ENCODE data around the gene CLK2. TPM values are rescaled to one million over a fixed set of nuclear protein-coding genes. Genes with fewer than 3 reads are reported as not detected.

Gene CLK2
- total and polyA plus RNA-seq, 2 of the 13 experiments (the other 11 are each of a cell fraction or from before 2014, with no cell fraction given), result 20.1 to 73.5 TPM

- TF ChIP-seq KDM5B (CRISPR knock-in tag; IDR thresholded peaks at IDR 0.05; ENCODE audit: borderline replicate concordance) (peak; percentile 34; the same call in 1 of the 2 replicates), ZKSCAN5 (CRISPR knock-in tag; IDR thresholded peaks at IDR 0.05) (no peak), HOXA3 (CRISPR knock-in tag; IDR thresholded peaks at IDR 0.05) (peak; percentile 34; the same call in 1 of the 2 replicates)
These were observed 12.3 kb upstream of the CLK2 start (continued) for GRCh38 chr1:155285631-155286044.

DNA sequence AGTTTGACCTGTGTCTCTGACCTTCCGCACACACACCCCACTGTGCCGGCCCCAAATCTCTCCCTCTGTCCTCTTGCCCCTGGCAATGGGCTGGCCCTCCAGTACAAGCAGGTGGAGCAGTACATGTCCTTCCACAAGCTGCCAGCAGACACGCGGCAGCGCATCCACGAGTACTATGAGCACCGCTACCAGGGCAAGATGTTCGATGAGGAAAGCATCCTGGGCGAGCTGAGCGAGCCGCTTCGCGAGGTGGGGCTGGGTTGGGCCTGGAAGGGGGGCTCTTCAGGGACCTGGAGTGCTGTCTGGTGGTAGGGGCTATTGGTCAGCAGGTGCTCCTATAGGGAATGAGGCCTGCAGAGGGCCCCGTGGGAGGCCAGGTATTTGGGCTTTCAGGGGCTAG lies 11.8 kb upstream of the CLK2 start:
- 88% methylated on average over 14 of the region's 14 CpGs for WGBS (ENCODE audit: low lambda C conversion rate)
- TF ChIP-seq ZNF772 (CRISPR knock-in tag; IDR thresholded peaks at IDR 0.05) (no peak), ZBTB33 (CRISPR knock-in tag; IDR thresholded peaks at IDR 0.05) (peak; percentile 86), CHCHD3 (CRISPR knock-in tag; IDR thresholded peaks at IDR 0.05) (no peak)
- TF ChIP-seq, protein P1, sequence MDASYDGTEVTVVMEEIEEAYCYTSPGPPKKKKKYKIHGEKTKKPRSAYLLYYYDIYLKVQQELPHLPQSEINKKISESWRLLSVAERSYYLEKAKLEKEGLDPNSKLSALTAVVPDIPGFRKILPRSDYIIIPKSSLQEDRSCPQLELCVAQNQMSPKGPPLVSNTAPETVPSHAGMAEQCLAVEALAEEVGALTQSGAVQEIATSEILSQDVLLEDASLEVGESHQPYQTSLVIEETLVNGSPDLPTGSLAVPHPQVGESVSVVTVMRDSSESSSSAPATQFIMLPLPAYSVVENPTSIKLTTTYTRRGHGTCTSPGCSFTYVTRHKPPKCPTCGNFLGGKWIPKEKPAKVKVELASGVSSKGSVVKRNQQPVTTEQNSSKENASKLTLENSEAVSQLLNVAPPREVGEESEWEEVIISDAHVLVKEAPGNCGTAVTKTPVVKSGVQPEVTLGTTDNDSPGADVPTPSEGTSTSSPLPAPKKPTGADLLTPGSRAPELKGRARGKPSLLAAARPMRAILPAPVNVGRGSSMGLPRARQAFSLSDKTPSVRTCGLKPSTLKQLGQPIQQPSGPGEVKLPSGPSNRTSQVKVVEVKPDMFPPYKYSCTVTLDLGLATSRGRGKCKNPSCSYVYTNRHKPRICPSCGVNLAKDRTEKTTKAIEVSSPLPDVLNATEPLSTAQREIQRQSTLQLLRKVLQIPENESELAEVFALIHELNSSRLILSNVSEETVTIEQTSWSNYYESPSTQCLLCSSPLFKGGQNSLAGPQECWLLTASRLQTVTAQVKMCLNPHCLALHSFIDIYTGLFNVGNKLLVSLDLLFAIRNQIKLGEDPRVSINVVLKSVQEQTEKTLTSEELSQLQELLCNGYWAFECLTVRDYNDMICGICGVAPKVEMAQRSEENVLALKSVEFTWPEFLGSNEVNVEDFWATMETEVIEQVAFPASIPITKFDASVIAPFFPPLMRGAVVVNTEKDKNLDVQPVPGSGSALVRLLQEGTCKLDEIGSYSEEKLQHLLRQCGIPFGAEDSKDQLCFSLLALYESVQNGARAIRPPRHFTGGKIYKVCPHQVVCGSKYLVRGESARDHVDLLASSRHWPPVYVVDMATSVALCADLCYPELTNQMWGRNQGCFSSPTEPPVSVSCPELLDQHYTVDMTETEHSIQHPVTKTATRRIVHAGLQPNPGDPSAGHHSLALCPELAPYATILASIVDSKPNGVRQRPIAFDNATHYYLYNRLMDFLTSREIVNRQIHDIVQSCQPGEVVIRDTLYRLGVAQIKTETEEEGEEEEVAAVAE (CRISPR knock-in tag; IDR thresholded peaks at IDR 0.05; ENCODE audit: borderline replicate concordance), result no peak
- no peak overlapping the region for H3K4me3 ChIP-seq (replicated peaks in 1 of 3; ENCODE audit: insufficient read depth in 1 of 3, low read depth in 2 of 3, low read length in 3 of 3)
- ChIA-PET POLR2A (interaction anchor here (1.8 to 2.3 kb wide), 4 partner anchors 12 to 23 kb away, joined by 7 to 21 read pairs (median 15); partner anchors contain the start of genes CLK2, FDPS and PKLR), CTCF (ENCODE audit: low intra/inter-chr PET ratio, low total read pairs) (no interaction called here)
- in situ Hi-C loops (cut with HindIII; ENCODE audit: extremely low pct_ligation_motif_present, low pct_unique_long_range_greater_than_20kb), result no loop called here
- H3K36me3 ChIP-seq (replicated peaks in 1 of 2; ENCODE audit: control insufficient read depth in 1 of 2, insufficient read depth in 2 of 2, low read length in 2 of 2), result no peaks in the 10 kb centered on the region; a peak in 1 of 5 replicates
- no peaks in the 10 kb centered on the region for H3K27me3 ChIP-seq (ENCODE audit: control insufficient read depth in 1 of 2, insufficient read depth in 2 of 2, low read length in 2 of 2)
- H4K20me1 ChIP-seq (ENCODE audit: insufficient read depth, low read length), result no peaks in the 10 kb centered on the region
- intact Hi-C loops (cut with micrococcal nuclease; ENCODE audit: unreplicated experiment), result no loop called here
- H3K9me3 ChIP-seq (ENCODE audit: low read length), result no peaks in the 10 kb centered on the region
- H3K79me2 ChIP-seq (ENCODE audit: insufficient read depth, low read length), result no peaks in the 10 kb centered on the region
- H2AFZ ChIP-seq (ENCODE audit: low read length), result no peak overlapping the region
- no peak overlapping the region for H3K4me2 ChIP-seq (ENCODE audit: low read depth, low read length)
- peaks cover 40% of the 10 kb centered on the region for H3K4me1 ChIP-seq (ENCODE audit: insufficient read depth, low read length)
- ATAC-seq (peak; percentile 6; the same call in 2 of the 3 replicates), DNase-seq (ENCODE audit: low spot score) (no peak), FAIRE-seq (no peak)
- no TSS peak for BruUV-seq (replicated peaks)
- no peak overlapping the region for H3K9ac ChIP-seq (ENCODE audit: insufficient read depth, low read depth, low read length)
- peak overlapping the region; percentile 73 for H3K27ac ChIP-seq (ENCODE audit: extremely low read length, insufficient read depth, low read length)

All from HepG2 (cell line).